ENCODE results near the gene TF.

Gene TF

DNA sequence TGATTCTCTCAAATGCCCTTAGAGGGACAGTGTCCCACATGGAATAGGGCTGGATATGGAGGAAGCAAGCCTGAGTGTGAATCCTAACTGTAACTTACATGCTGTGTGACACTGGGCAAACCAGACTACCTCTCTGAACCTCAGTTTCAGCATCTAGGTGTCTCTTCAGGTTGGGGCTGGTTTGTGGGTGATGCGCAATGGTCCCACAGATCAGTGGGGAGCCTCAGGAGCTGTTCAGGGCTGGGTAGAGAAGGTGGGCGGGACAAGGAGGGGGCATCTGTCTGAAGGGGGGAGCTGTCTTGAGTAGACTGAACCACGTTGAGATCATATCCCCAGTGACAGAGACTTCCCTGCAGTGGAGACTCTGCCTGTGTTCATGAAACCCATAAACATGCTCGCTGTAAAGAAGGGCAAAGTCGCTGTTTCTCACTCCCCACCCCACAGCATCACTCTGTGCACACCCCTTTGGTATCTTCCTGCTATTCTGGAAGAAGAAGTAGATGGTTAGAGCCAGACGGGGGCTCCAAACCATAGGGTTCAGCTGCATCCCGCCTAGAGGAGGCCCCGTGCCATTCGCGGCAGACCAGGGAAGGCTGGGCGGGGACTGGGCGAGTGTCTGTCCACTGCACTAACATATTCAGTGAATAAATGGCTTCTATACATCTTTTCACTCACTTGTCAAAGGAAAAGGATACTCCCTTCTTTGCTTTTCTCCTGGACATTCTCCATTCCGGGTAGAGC, 87.9 kb downstream of the TF start:
- in situ Hi-C loops (cut with MboI; ENCODE audit: low sequenced_read_pairs) = no loop called here

DNA sequence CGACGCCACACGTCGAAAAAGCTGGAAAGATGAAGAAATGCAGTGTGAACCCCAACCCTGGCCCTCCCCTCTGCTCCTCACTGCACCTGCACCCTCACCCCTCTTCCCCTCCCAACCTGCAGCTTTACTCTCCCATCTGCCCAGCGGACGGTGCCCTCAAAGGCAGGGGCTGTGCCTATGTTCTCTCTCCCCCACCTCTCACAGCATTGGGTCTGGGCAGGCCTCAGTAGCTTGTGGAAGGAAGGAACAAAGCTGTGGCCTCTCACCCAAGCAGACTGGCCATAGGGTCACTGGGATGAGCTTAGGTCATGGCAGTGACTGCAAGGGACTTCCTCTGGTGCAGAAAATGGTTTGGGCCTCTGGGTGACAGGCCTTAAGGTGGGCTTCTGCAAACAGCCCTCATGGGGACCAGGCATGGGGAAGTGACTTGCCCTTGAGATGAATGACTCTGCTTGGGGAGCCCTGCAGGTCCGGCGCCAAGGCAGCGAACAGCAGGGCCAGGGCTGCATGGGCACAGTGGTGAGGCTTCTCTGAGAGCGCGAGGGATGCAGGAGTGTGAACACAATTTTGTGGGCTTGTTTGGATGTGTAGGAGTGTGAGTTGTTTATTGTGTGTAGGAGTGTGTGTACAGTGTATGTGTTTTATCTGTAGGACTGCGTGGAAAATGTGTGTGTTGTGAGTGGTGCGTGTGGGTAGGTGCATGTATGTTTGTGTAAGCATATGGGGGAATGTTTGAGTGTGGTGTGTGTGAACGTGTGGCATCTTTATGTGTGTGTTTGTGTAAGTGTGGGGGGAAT, 88.6 kb downstream of the TF start:
- in situ Hi-C loops (cut with MboI; ENCODE audit: low sequenced_read_pairs) = no loop called here

DNA sequence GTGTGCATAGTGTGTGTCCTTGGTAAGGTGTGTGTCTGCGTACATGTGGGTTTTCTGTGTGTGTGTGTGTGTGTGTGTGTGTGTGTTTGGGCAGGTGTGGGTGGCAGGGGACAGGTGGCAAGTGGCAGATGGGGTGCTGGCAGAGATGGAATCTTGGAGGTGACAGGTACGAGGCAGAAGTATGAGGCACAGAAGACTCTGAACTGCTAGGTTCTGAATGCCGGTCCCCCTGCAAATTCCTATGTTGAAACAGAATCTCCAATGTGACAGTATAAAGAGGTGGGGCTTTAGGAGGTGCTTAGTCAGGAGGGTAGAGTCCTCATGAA, 89.2 kb downstream of the TF start:
- in situ Hi-C loops (cut with MboI; ENCODE audit: low sequenced_read_pairs) = no loop called here

DNA sequence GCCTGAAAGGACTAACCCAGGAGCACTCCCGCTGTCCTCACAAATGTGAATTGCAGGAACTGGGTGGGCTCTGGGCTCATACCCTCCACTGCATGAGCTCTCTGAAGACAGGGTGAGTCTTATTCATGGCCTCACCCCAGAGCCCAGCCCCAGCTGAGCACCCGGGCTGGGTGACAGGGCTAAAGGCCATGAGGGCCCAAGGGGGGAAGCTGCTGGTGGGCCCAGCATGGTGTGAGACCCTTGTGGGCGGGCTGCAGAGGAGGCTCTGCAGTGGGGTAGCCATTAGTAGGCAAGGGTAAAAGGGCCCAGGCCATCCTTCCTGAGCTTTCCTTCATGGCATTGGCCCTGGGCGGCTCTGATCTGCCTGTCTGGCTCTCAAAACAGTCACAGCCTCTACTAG, 89.8 kb downstream of the TF start:
- in situ Hi-C loops (cut with MboI; ENCODE audit: low sequenced_read_pairs) = no loop called here

DNA sequence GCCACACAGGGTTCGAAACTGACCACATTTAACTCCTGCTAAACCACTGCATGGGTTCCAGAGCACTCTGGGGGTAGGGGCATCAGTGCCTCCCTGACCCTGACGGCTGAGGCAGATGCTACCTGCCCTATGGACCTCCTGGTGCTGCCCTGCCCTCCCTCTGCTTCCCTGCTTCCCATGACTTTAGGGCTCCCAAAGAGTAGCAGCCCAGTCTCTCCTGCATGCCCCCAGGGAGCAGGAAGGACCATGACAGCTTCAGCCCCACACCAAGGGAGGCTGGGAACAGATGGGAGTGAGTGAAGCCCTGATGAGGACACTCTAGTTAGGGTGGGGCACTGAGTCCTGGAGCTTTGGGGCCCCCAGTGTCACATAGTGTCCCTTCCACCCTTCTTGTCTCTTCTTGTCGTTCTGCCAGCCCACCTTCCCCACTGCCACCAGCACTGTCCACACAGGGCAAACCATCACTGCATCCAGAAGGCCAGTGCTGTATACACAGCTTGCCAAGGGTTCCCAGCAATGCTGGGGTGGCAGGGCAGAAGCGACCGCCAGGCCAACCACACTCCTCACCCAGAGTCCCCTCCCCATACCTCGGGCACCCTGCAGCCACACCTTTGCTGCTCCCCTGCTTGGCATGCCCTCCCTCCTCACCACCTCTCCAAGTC, 90.4 kb downstream of the TF start:
- in situ Hi-C loops (cut with MboI; ENCODE audit: low sequenced_read_pairs) = no loop called here

DNA sequence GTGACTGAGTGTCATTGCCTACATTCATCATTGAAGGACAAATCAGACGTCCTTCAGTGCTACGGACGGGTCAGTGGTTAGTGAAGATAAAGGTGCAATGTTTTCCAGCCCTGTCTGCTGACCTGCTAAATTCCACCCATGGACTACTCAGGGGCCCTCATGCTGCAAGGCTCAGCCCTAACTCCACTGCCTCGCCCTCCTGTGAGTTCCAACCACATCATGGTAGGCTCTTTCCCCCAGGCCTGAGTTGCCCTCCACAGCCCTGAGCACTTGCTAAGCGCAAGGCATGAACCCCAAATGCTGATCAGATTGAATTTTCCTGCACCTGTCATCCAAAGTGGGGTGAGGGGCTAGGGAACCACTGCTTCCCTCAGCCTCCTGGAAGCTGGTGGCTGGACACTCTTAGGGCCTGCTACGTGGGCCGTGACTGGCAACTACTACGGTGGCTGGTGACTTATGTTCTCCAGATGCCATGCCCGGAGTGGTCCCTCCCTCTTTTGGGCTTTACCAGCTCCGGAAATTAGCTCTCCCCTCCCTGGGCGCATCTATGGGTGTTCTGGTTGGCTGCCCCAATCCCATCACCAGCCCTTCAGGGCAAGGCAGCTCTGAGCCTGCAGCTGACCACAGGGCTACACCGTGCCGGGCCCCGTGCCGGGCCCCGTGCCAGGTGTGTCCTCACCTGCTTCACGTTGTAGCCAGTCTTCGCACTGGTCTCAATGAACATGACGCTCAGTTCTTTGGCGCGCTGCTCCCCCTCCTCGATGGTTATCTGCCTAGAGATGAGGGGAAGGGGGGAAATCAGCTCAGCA, 91.5 kb downstream of the TF start:
- in situ Hi-C loops (cut with MboI; ENCODE audit: low sequenced_read_pairs) = no loop called here

DNA sequence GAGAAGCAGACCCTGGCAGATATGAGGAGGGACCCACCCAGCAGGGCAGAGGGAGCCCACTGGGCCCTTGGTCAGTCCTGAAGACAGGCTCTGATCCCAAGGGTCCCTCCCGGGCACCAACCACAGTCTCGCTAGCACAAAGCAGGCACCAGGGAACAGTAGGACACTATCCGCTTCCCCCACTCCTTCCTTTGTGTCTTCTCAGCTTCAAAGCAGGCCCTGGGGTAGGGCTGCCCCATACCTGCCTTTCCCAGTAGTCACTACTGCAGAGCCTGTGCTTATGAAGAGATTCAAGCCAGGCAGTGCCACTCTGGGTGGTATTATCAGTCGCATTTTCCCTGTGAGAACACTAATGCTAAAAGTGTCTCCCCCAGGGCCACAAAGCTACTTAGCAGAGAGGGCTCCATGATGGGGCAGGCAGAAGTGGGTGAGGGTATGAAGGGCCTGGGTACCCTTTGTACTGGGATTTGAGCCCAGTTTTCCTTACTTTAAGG, 92.2 kb downstream of the TF start:
- in situ Hi-C loops (cut with MboI; ENCODE audit: low sequenced_read_pairs) = no loop called here

DNA sequence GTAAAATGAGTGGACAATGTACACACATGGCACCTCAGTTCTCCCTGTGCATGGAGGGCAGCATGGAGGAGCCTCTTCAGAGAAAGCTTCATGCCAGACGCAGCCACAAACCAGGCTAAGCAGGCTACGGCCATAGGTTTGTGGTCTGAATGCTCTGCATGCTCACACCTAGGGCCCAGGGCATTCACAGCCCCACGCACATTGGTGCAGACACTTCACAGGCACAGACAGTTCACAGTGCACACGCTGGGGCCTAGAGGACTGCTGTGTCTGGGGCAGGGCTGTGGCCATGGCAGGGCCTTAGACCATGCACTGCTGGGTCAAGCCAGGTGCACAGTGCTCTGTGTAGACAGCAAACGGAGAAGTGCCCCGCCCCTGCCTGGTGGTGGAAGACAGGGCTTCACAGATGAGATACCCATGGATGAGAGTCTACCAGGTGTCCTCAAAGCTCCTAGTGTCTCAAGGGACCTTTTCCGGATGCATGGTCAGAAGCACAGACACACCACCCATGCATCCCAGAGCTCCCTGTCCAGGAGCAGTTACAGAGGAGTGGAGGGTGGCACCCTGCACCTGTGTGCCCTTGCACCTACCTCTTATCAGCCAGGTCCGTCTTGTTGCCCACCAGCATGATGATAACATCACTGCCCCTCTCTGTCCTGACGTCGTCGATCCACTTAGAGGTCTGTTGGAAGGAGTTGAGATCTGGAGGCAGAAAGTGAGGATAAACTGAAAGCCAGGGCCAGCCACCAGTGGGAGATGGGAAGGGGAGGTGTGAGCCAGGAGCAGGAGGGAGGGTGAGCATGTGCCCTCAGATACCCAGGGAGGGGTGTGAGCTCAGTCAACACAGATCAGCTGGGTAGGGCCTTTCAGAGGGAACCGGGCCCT, 93.0 kb downstream of the TF start:
- in situ Hi-C loops (cut with MboI; ENCODE audit: low sequenced_read_pairs) = no loop called here

DNA sequence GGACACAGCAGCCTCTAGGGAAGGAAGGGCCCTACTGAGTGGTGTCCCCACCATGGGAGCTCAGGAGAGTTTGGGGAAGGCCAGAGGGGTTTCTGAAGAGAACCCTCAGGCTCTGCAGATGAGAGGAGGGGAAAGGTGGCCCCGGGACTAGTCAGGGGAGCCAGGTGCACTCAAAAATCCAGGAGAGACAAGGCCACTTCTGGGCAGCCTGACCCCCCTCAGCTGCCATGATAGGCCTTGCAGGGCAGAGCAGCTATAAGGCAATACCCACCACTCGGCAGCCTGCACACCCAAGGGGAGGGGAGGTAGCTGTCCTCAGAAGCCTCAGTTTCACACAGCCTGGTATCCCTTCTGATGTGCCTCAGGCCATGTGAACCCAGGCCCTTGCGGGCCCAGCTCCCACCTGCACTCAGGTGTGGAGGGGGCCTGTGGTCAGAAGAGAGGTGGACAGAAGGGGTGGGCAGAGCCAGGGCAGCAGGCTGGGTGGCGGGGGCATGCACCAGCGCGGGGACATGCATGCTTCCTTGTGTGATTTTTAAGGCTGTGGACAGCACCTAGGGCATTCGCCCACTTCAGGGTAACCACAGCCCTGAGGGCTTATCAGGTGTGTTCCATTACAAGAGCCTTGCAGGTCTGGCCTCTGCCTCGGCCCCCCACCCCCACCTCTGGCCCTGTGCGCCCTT, 94.0 kb downstream of the TF start:
- in situ Hi-C loops (cut with MboI; ENCODE audit: low sequenced_read_pairs) = no loop called here

DNA sequence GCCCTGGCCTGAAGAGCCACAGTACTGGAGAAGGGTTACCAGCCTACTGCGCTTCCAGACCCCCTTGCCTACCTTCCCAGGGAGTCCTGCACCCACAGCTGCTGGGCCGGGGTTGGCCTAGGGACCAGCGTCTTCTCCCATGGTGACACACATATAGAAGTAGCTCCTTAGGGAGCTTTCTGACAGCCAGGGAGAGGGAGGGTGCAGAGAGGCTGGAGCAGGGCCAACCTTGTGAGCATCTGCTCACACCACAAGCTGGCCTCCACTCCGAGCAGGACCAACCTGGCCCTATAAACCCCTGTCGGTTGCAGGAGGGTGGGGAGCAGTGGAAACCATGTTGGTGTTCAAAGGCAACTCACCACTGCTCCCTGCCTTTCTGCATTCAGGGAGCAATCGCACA, 94.6 kb downstream of the TF start:
- in situ Hi-C loops (cut with MboI; ENCODE audit: low sequenced_read_pairs) = no loop called here

DNA sequence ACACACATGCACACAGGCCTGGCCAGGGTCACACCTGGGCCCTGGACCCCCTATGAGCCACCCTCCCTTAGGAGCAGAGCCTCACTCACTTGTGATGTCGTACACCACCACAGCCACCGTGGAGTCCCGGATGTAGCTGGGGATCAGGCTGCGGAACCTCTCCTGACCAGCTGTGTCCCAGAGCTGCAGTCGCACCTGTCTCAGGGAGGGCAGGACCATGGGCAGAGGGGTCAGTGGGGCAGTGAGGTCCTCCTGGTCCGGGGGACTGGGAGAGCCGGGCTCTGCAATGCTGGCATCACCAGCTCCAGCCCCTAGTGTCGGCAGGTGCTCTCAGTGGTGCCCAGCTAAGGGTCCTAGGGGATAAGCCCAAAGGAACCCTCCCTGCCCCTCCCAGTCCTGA, 95.0 kb downstream of the TF start:
- in situ Hi-C loops (cut with MboI; ENCODE audit: low sequenced_read_pairs) = no loop called here

DNA sequence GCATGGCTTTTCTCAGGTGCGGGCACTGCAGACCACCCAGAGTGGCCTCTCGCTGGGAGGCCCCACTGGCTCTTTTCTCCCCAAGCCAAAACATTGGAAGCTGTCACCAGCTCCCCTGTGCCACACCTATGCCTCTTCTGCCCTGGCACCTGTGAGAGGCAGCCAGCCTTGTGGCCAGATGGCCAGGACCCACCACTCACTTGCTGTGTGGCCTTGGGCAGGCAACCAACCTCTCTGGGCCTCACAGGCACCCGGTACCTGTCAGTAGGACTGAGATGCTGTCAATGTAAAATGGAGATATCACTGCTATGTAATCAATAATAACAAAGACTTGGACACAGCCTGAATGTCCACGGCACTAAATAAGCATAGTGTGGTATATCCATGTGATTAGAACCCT, 96.0 kb downstream of the TF start:
- in situ Hi-C loops (cut with MboI; ENCODE audit: low sequenced_read_pairs) = no loop called here

DNA sequence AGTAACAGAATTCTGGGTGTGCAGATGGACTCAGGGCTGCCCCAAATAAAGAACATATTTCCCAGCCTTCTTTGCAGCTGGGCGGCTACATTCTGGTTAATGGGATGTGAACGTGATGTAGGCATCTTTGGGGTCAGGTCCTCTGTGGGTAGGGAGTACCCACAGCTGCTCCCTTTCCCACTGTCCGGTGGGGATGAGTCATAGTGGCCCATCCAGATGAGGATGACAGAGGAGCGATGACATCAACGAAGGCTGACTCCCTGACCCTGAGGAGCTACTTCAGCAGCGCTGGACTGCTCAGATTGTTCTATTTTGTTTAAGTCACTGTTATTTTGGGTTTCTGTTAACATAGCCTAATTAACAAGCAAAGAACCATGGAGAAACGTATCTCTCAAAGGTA, 97.4 kb downstream of the TF start:
- in situ Hi-C loops (cut with MboI; ENCODE audit: low sequenced_read_pairs) = no loop called here

DNA sequence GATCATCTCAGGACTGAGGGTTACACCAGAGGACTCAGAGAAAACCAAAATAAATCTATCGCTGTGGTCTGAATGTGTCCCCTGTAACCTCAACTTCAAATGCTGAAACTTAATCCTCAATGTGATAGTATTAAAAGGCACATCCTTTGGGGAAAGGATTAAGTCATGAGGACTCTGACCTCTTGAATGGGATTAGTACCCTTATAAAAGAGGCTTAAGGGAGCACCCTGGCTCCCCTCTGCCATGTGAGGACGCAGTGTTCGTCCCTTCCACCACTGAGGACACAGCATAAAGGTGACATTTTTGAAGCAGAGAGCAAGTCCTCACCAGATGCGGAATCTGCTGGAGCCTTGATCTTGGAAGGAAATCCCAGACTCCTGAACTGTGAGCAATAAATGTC, 98.9 kb downstream of the TF start:
- in situ Hi-C loops (cut with MboI; ENCODE audit: low sequenced_read_pairs) = no loop called here
